ENCODE results near the gene DNAAF6. TPM values are rescaled to one million over a fixed set of nuclear protein-coding genes. Genes with fewer than 3 reads are reported as not detected.

The DNAAF6 gene
- total and polyA plus RNA-seq, 8 donors = 1.3 TPM; not detected in 7

DNA sequence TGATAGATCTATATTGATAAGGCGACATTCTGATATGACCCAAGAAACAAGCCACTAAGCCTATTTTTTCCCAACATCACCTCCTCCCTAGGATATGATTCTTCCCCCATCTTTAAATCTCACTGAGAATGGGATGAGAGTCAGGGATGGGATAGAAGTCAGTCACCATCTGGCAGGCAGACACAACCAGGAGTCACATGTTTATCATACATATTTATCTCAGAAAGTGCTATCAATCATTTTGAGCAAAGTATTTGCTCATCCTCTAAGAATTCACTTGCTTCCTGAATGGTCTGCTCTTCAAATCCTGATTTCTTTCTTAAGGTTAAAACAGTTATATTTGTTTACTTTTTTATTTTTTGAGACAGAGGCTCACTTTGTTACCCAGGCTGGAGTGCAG, 20.3 kb downstream of the DNAAF6 start:
- intact Hi-C loops (cut with DNase I; ENCODE audit: low total_unique reads) = no loop called here
- Histone ChIP-seq H3K27ac (no peak overlapping the region), H3K27me3 (peaks cover 0 to 4% (median 0%) of the 10 kb centered on the region in 3 donors), H3K4me3 (no peak overlapping the region), H3K36me3 (no peaks in the 10 kb centered on the region), H3K4me1 (no peaks in the 10 kb centered on the region), H3K9me3 (no peaks in the 10 kb centered on the region)
- TF ChIP-seq EP300 (IDR thresholded peaks at IDR 0.05) (no peak), POLR2AphosphoS5 (IDR thresholded peaks at IDR 0.05) (no peak), POLR2A (IDR thresholded peaks at IDR 0.05) (no peak), CTCF (IDR thresholded peaks at IDR 0.05) (no peak)
- DNase-seq = no peak
- WGBS, 5 donors = 64 to 100% (median 79%) methylated on average over 1 of the region's 1 CpG

GRCh38 chrX:107227780-107228485, 21.5 kb downstream of the DNAAF6 start:
- WGBS, 5 donors = 82 to 97% (median 93%) methylated on average over 2 of the region's 2 CpGs
- DNase-seq = no peak
- H3K36me3 ChIP-seq = no peaks in the 10 kb centered on the region
- TF ChIP-seq CTCF (IDR thresholded peaks at IDR 0.05) (no peak), POLR2AphosphoS5 (IDR thresholded peaks at IDR 0.05) (no peak), POLR2A (IDR thresholded peaks at IDR 0.05) (no peak), EP300 (IDR thresholded peaks at IDR 0.05) (no peak)
- intact Hi-C loops (cut with DNase I; ENCODE audit: low total_unique reads) = no loop called here
- no peak overlapping the region for H3K4me3 ChIP-seq
- H3K27me3 ChIP-seq = peaks cover 0 to 4% (median 0%) of the 10 kb centered on the region in 3 donors
- H3K9me3 ChIP-seq = no peaks in the 10 kb centered on the region
- no peak overlapping the region for H3K27ac ChIP-seq
- H3K4me1 ChIP-seq = no peaks in the 10 kb centered on the region

- Histone ChIP-seq H3K27ac (no peak overlapping the region), H3K36me3 (no peaks in the 10 kb centered on the region), H3K27me3 (peaks cover 0 to 4% (median 0%) of the 10 kb centered on the region in 3 donors), H3K9me3 (no peaks in the 10 kb centered on the region), H3K4me1 (no peaks in the 10 kb centered on the region), H3K4me3 (no peak overlapping the region)
- TF ChIP-seq CTCF (IDR thresholded peaks at IDR 0.05) (no peak), POLR2AphosphoS5 (IDR thresholded peaks at IDR 0.05) (no peak), EP300 (IDR thresholded peaks at IDR 0.05) (no peak)
- intact Hi-C loops (cut with DNase I; ENCODE audit: low total_unique reads) = no loop called here
- 63 to 85% (median 77%) methylated on average over 2 of the region's 2 CpGs for WGBS, 5 donors
- no peak for DNase-seq
Measured at GRCh38 chrX:107228486-107228819, 22.0 kb downstream of the DNAAF6 start.

DNA sequence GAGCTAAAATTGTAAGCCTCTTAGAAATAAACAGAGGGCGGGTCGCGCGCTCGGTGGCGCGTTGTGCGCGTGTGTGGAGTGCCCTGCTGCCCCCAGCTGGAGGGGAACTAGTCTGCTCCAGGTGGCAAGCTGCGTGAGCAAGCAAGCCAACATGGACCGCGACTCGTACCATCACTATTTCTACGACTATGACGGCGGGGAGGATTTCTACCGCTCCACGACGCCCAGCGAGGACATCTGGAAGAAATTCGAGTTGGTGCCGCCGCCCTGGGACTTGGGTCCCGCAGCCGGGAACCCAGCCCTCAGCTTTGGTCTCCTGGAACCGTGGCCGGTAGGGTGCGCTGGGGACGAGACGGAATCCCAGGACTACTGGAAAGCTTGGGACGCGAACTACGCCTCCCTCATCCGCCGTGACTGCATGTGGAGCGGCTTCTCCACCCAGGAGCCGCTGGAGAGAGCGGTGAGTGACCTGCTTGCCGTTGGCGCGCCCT, 66.1 kb downstream of the DNAAF6 start:
- Histone ChIP-seq H3K36me3 (no peaks in the 10 kb centered on the region), H3K4me3 (no peak overlapping the region), H3K4me1 (no peaks in the 10 kb centered on the region), H3K27ac (no peak overlapping the region), H3K27me3 (peaks cover 0 to 10% (median 10%) of the 10 kb centered on the region in 3 donors), H3K9me3 (peaks cover 0 to 25% (median 4%) of the 10 kb centered on the region in 4 donors)
- TF ChIP-seq EP300 (IDR thresholded peaks at IDR 0.05) (no peak), POLR2A (IDR thresholded peaks at IDR 0.05) (no peak), CTCF (IDR thresholded peaks at IDR 0.05) (no peak), POLR2AphosphoS5 (IDR thresholded peaks at IDR 0.05) (no peak)
- WGBS, 5 donors = 6 to 63% (median 16%) methylated on average over 13 to 41 of the region's 41 CpGs
- peak in 1 of 2 donors; percentile 18 for DNase-seq
- intact Hi-C loops (cut with DNase I; ENCODE audit: low total_unique reads) = no loop called here

All from stomach (tissue), 9 donors.